GM23338 (cell line): ENCODE results near the gene PAQR8. TPM values are rescaled to one million over a fixed set of nuclear protein-coding genes. Genes with fewer than 3 reads are reported as not detected.
A peak's percentile ranks its signal among the peaks of the same experiment; 100 is the strongest.

Experiments used
- ATAC-seq: fragments of 200-7000 bp; cut with Tn5 transposase; 3 replicates; pipeline ENCODE4 v1.9.1; 2020
- DNase-seq: peaks from one replicate; pipeline ENCODE4 v3.0.0-alpha.2; 2015; ENCODE audit warnings: low spot score
- H2AFZ ChIP-seq: fragments of 200-600 bp; sonication (generic); 2 replicates; pipeline ENCODE4 v1.8.0; 2016; ENCODE audit warnings: antibody characterized with exemption, mild to moderate bottlenecking, moderate library complexity
- H3F3A ChIP-seq: fragments of 200-600 bp; sonication (generic); replicated peaks from 2 replicates; pipeline ENCODE4 v1.8.0; 2017; ENCODE audit warnings: antibody characterized with exemption, mixed run types, low read depth
- H3K27ac ChIP-seq: fragments of 200-600 bp; sonication (generic); 2 replicates; pipeline ENCODE4 v1.6.1; 2016; ENCODE audit warnings: low read depth
- H3K27me3 ChIP-seq: fragments of 200-600 bp; sonication (generic); 2 replicates; pipeline ENCODE4 v1.8.0; 2016; ENCODE audit warnings: mild to moderate bottlenecking, mixed run types, moderate library complexity; ENCODE audit not compliant: insufficient read depth
- H3K36me3 ChIP-seq: fragments of 200-600 bp; sonication (generic); 2 replicates; pipeline ENCODE4 v1.8.0; 2016; ENCODE audit warnings: mild to moderate bottlenecking; ENCODE audit not compliant: insufficient read depth
- H3K4me1 ChIP-seq: fragments of 200-600 bp; sonication (generic); 2 replicates; pipeline ENCODE4 v1.8.0; 2016; ENCODE audit warnings: mild to moderate bottlenecking, moderate library complexity; ENCODE audit not compliant: insufficient read depth
- H3K4me2 ChIP-seq: fragments of 200-600 bp; sonication (generic); 2 replicates; pipeline ENCODE4 v1.7.1; 2017; ENCODE audit warnings: mixed run types
- H3K4me3 ChIP-seq: fragments of 200-600 bp; sonication (generic); 2 replicates; pipeline ENCODE4 v1.6.1; 2016; ENCODE audit warnings: mixed run types
- H3K79me2 ChIP-seq: fragments of 200-600 bp; sonication (generic); replicated peaks from 2 replicates; pipeline ENCODE4 v1.8.0; 2017; ENCODE audit warnings: mild to moderate bottlenecking; ENCODE audit not compliant: insufficient read depth
- H3K9me2 ChIP-seq: fragments of 200-600 bp; sonication (generic); 2 replicates; pipeline ENCODE4 v1.8.0; 2017; ENCODE audit not compliant: insufficient read depth
- H4K20me1 ChIP-seq: fragments of 200-600 bp; sonication (generic); replicated peaks from 2 replicates; pipeline ENCODE4 v1.8.0; 2017; ENCODE audit warnings: mild to moderate bottlenecking; ENCODE audit not compliant: insufficient read depth
- H3K27ac Mint-ChIP-seq: 2 replicates; pipeline ENCODE4 v1.8.0; 2020; ENCODE audit warnings: inconsistent platforms, mild to moderate bottlenecking, moderate library complexity, mixed read lengths
- H3K27me3 Mint-ChIP-seq: 3 replicates; pipeline ENCODE4 v1.8.0; 2022; ENCODE audit warnings: low read depth, mild to moderate bottlenecking, moderate library complexity, mixed read lengths, inconsistent platforms; ENCODE audit not compliant: insufficient read depth, poor library complexity
- H3K36me3 Mint-ChIP-seq: 3 replicates; pipeline ENCODE4 v1.8.0; 2021; ENCODE audit warnings: low read depth, mild to moderate bottlenecking, inconsistent platforms, moderate library complexity, mixed read lengths
- H3K4me1 Mint-ChIP-seq: 3 replicates; pipeline ENCODE4 v1.8.0; 2020; ENCODE audit warnings: mild to moderate bottlenecking, inconsistent platforms, mixed read lengths
- H3K4me3 Mint-ChIP-seq: 3 replicates; pipeline ENCODE4 v1.8.0; 2021; ENCODE audit warnings: moderate library complexity, mild to moderate bottlenecking, inconsistent platforms, mixed read lengths
- H3K9me3 Mint-ChIP-seq: 3 replicates; pipeline ENCODE4 v1.8.0; 2020; ENCODE audit warnings: moderate library complexity, mild to moderate bottlenecking, inconsistent platforms, mixed read lengths
- CREB1 ChIP-seq: fragments of 250-450 bp; sonication (Bioruptor Pico); IDR thresholded peaks from 2 replicates; pipeline ENCODE4 v1.5.0; 2020; ENCODE audit warnings: low read depth, mild to moderate bottlenecking, moderate library complexity
- EZH2 ChIP-seq: fragments of 200-600 bp; sonication (generic); IDR thresholded peaks from one replicate; pipeline ENCODE4 v1.8.0; 2017; ENCODE audit warnings: antibody characterized with exemption, mild to moderate bottlenecking, low read depth; ENCODE audit not compliant: unreplicated experiment
- EZH2phosphoT487 ChIP-seq: fragments of 200-600 bp; sonication (generic); IDR thresholded peaks from one replicate; pipeline ENCODE4 v1.8.1; 2018; ENCODE audit warnings: antibody characterized with exemption; ENCODE audit not compliant: unreplicated experiment
- JUNB ChIP-seq: IDR thresholded peaks from one replicate; pipeline ENCODE4 v1.6.1; 2016; ENCODE audit warnings: antibody characterized with exemption; ENCODE audit not compliant: unreplicated experiment
- NANOG ChIP-seq: IDR thresholded peaks from 2 replicates; pipeline ENCODE4 v1.6.1; 2016; ENCODE audit warnings: antibody characterized with exemption, borderline replicate concordance
- POLR2AphosphoS5 ChIP-seq: IDR thresholded peaks from 2 replicates; pipeline ENCODE4 v1.6.1; 2016; ENCODE audit warnings: antibody characterized with exemption, low read depth
- STAT1 ChIP-seq: IDR thresholded peaks from one replicate; pipeline ENCODE4 v1.6.1; 2016; ENCODE audit warnings: antibody characterized with exemption; ENCODE audit not compliant: unreplicated experiment
- ZNF114 ChIP-seq: fragments of 250-450 bp; sonication (Bioruptor Pico); IDR thresholded peaks from 2 replicates; pipeline ENCODE4 v1.5.0; 2020; ENCODE audit warnings: mild to moderate bottlenecking, moderate library complexity
- ZNF331 ChIP-seq: fragments of 250-450 bp; sonication (Bioruptor Pico); IDR thresholded peaks from 2 replicates; pipeline ENCODE4 v1.5.0; 2020; ENCODE audit warnings: low read depth, mild to moderate bottlenecking, moderate library complexity
- polyA plus RNA-seq: library from polyadenylated mRNA; unstranded; fragments of >200 nt; fragmentation: Nextera tagmentation; extraction: Ambion mirVana; gene quantifications from 2 replicates; pipeline ENCODE4 v1.2.1, GENCODE V29; 2016
- total RNA-seq: library from RNA; depleted of rRNA; stranded (reverse); fragments of >200 nt; shearing (Covaris generic); gene quantifications from 2 replicates; pipeline ENCODE4 v1.2.3, GENCODE V29; 2014
- TF ChIP-seq, protein P1 (sequence below): IDR thresholded peaks from 2 replicates; pipeline ENCODE4 v1.6.1; 2016; ENCODE audit warnings: antibody characterized with exemption
- TF ChIP-seq, protein P2 (sequence below): fragments of 250-450 bp; sonication (Bioruptor Pico); IDR thresholded peaks from 2 replicates; pipeline ENCODE4 v1.5.0; 2020; ENCODE audit warnings: mild to moderate bottlenecking, moderate library complexity
- TF ChIP-seq, protein P3 (sequence below): IDR thresholded peaks from one replicate; pipeline ENCODE4 v1.6.1; 2018; ENCODE audit warnings: antibody characterized with exemption; ENCODE audit not compliant: unreplicated experiment
- TF ChIP-seq, protein P4 (sequence below), 2 experiments: fragments of 200-600 bp in 1 of 2; sonication (generic) in 1 of 2; conservative IDR thresholded peaks; 2 replicates each; pipeline versions ENCODE4 v1.5.1 to v1.6.1; 2016 to 2017; ENCODE audit warnings: antibody characterized with exemption in 2 of 2, low read depth in 2 of 2, mild to moderate bottlenecking in 2 of 2, moderate library complexity in 1 of 2

PAQR8 gene
- total and polyA plus RNA-seq, 2 experiments from 2014 or later = 3.6 to 11.2 TPM

DNA sequence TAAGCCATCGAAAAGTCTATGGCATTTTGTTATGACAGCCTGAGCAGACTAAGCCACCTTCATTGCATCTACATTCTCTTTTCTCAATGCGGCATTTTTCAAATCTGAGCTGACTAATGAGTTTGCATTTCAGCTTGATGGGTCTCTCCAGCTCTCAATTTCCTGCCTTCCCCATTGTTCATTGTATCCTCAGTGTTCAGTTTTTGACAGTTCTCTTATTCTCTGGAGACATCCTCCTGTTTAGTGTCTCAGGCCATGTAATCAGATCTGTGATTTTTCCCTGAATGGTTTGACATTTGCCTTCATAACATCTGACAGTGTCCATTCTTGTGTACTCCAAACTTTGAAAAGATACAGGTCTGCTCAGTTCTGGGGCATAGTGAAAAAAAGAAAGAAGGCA is 49.5 kb upstream of the PAQR8 start:
- no peaks in the 10 kb centered on the region for H3K9me3 Mint-ChIP-seq
- H3K27me3 ChIP-seq = no peaks in the 10 kb centered on the region
- H3K36me3 Mint-ChIP-seq = no peaks in the 10 kb centered on the region
- H3K4me3 Mint-ChIP-seq = no peak overlapping the region
- H3K27me3 Mint-ChIP-seq = peaks cover 5% of the 10 kb centered on the region
- ATAC-seq (no peak), DNase-seq (no peak)
- H3K27ac ChIP-seq = no peak overlapping the region
- TF ChIP-seq CREB1 (CRISPR knock-in tag) (no peak), ZNF114 (no peak), JUNB (no peak), POLR2AphosphoS5 (no peak), EZH2phosphoT487 (no peak), ZNF331 (CRISPR knock-in tag) (no peak), STAT1 (no peak), EZH2 (no peak), NANOG (no peak)
- TF ChIP-seq, protein P1, sequence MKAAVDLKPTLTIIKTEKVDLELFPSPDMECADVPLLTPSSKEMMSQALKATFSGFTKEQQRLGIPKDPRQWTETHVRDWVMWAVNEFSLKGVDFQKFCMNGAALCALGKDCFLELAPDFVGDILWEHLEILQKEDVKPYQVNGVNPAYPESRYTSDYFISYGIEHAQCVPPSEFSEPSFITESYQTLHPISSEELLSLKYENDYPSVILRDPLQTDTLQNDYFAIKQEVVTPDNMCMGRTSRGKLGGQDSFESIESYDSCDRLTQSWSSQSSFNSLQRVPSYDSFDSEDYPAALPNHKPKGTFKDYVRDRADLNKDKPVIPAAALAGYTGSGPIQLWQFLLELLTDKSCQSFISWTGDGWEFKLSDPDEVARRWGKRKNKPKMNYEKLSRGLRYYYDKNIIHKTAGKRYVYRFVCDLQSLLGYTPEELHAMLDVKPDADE = no peak
- TF ChIP-seq, protein P2, sequence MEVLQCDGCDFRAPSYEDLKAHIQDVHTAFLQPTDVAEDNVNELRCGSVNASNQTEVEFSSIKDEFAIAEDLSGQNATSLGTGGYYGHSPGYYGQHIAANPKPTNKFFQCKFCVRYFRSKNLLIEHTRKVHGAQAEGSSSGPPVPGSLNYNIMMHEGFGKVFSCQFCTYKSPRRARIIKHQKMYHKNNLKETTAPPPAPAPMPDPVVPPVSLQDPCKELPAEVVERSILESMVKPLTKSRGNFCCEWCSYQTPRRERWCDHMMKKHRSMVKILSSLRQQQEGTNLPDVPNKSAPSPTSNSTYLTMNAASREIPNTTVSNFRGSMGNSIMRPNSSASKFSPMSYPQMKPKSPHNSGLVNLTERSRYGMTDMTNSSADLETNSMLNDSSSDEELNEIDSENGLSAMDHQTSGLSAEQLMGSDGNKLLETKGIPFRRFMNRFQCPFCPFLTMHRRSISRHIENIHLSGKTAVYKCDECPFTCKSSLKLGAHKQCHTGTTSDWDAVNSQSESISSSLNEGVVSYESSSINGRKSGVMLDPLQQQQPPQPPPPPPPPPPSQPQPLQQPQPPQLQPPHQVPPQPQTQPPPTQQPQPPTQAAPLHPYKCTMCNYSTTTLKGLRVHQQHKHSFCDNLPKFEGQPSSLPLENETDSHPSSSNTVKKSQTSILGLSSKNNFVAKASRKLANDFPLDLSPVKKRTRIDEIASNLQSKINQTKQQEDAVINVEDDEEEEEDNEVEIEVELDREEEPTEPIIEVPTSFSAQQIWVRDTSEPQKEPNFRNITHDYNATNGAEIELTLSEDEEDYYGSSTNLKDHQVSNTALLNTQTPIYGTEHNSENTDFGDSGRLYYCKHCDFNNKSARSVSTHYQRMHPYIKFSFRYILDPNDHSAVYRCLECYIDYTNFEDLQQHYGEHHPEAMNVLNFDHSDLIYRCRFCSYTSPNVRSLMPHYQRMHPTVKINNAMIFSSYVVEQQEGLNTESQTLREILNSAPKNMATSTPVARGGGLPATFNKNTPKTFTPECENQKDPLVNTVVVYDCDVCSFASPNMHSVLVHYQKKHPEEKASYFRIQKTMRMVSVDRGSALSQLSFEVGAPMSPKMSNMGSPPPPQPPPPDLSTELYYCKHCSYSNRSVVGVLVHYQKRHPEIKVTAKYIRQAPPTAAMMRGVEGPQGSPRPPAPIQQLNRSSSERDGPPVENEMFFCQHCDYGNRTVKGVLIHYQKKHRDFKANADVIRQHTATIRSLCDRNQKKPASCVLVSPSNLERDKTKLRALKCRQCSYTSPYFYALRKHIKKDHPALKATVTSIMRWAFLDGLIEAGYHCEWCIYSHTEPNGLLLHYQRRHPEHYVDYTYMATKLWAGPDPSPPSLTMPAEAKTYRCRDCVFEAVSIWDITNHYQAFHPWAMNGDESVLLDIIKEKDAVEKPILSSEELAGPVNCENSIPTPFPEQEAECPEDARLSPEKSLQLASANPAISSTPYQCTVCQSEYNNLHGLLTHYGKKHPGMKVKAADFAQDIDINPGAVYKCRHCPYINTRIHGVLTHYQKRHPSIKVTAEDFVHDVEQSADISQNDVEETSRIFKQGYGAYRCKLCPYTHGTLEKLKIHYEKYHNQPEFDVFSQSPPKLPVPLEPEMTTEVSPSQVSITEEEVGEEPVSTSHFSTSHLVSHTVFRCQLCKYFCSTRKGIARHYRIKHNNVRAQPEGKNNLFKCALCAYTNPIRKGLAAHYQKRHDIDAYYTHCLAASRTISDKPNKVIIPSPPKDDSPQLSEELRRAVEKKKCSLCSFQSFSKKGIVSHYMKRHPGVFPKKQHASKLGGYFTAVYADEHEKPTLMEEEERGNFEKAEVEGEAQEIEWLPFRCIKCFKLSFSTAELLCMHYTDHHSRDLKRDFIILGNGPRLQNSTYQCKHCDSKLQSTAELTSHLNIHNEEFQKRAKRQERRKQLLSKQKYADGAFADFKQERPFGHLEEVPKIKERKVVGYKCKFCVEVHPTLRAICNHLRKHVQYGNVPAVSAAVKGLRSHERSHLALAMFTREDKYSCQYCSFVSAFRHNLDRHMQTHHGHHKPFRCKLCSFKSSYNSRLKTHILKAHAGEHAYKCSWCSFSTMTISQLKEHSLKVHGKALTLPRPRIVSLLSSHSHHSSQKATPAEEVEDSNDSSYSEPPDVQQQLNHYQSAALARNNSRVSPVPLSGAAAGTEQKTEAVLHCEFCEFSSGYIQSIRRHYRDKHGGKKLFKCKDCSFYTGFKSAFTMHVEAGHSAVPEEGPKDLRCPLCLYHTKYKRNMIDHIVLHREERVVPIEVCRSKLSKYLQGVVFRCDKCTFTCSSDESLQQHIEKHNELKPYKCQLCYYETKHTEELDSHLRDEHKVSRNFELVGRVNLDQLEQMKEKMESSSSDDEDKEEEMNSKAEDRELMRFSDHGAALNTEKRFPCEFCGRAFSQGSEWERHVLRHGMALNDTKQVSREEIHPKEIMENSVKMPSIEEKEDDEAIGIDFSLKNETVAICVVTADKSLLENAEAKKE (CRISPR knock-in tag) = no peak
- TF ChIP-seq, protein P3, sequence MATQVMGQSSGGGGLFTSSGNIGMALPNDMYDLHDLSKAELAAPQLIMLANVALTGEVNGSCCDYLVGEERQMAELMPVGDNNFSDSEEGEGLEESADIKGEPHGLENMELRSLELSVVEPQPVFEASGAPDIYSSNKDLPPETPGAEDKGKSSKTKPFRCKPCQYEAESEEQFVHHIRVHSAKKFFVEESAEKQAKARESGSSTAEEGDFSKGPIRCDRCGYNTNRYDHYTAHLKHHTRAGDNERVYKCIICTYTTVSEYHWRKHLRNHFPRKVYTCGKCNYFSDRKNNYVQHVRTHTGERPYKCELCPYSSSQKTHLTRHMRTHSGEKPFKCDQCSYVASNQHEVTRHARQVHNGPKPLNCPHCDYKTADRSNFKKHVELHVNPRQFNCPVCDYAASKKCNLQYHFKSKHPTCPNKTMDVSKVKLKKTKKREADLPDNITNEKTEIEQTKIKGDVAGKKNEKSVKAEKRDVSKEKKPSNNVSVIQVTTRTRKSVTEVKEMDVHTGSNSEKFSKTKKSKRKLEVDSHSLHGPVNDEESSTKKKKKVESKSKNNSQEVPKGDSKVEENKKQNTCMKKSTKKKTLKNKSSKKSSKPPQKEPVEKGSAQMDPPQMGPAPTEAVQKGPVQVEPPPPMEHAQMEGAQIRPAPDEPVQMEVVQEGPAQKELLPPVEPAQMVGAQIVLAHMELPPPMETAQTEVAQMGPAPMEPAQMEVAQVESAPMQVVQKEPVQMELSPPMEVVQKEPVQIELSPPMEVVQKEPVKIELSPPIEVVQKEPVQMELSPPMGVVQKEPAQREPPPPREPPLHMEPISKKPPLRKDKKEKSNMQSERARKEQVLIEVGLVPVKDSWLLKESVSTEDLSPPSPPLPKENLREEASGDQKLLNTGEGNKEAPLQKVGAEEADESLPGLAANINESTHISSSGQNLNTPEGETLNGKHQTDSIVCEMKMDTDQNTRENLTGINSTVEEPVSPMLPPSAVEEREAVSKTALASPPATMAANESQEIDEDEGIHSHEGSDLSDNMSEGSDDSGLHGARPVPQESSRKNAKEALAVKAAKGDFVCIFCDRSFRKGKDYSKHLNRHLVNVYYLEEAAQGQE = no peak
- TF ChIP-seq, protein P4, sequence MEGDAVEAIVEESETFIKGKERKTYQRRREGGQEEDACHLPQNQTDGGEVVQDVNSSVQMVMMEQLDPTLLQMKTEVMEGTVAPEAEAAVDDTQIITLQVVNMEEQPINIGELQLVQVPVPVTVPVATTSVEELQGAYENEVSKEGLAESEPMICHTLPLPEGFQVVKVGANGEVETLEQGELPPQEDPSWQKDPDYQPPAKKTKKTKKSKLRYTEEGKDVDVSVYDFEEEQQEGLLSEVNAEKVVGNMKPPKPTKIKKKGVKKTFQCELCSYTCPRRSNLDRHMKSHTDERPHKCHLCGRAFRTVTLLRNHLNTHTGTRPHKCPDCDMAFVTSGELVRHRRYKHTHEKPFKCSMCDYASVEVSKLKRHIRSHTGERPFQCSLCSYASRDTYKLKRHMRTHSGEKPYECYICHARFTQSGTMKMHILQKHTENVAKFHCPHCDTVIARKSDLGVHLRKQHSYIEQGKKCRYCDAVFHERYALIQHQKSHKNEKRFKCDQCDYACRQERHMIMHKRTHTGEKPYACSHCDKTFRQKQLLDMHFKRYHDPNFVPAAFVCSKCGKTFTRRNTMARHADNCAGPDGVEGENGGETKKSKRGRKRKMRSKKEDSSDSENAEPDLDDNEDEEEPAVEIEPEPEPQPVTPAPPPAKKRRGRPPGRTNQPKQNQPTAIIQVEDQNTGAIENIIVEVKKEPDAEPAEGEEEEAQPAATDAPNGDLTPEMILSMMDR (conservative IDR thresholded peaks at IDR 0.05; ENCODE audit: low read depth in 2 of 2) = no peak
- H3K4me1 ChIP-seq = no peaks in the 10 kb centered on the region; the same call in 1 of the 2 replicates
- no peaks in the 10 kb centered on the region for H3K79me2 ChIP-seq
- H3K27ac Mint-ChIP-seq = no peak overlapping the region
- no peaks in the 10 kb centered on the region for H4K20me1 ChIP-seq
- H2AFZ ChIP-seq = peak overlapping the region; percentile 69; the same call in 1 of the 2 replicates
- no peaks in the 10 kb centered on the region for H3F3A ChIP-seq
- no peak overlapping the region for H3K4me2 ChIP-seq
- no peaks in the 10 kb centered on the region for H3K36me3 ChIP-seq
- peaks cover 6% of the 10 kb centered on the region; the same call in 2 of the 3 replicates for H3K4me1 Mint-ChIP-seq
- no peaks in the 10 kb centered on the region for H3K9me2 ChIP-seq
- no peak overlapping the region for H3K4me3 ChIP-seq
